Neural cell (in vitro differentiated cells): Measurements from ENCODE around the gene TSPAN15. TPM values are rescaled to one million over a fixed set of nuclear protein-coding genes. Genes with fewer than 3 reads are reported as not detected.

ENCODE experiments used
- H2AFZ ChIP-seq: fragments of 200-600, 300-800 bp; sonication (generic), shearing (Covaris generic); 2 replicates; pipeline ENCODE4 v1.6.0; 2014; ENCODE audit warnings: low read depth, mild to moderate bottlenecking, antibody characterized with exemption, low read length, moderate library complexity
- H3F3A ChIP-seq: fragments of 200-600 bp; shearing (Covaris generic); 2 replicates; pipeline ENCODE4 v1.6.1; 2016; ENCODE audit warnings: mild to moderate bottlenecking, moderate library complexity, mixed read lengths, antibody characterized with exemption, low read length; ENCODE audit not compliant: insufficient read depth, poor library complexity, severe bottlenecking
- H3K27ac ChIP-seq: fragments of 200-600, 300-800 bp; sonication (generic), shearing (Covaris generic); 2 replicates; pipeline ENCODE4 v1.5.1; 2014; ENCODE audit warnings: mild to moderate bottlenecking, low read length, moderate library complexity
- H3K27me3 ChIP-seq: fragments of 300-800, 200-600 bp; sonication (generic), shearing (Covaris generic); 2 replicates; pipeline ENCODE4 v1.6.0; 2014; ENCODE audit warnings: mild to moderate bottlenecking, low read depth, low read length, moderate library complexity; ENCODE audit not compliant: insufficient read depth
- H3K36me3 ChIP-seq: fragments of 300-800, 200-600 bp; sonication (generic), shearing (Covaris generic); 2 replicates; pipeline ENCODE4 v1.5.1; 2014; ENCODE audit warnings: mild to moderate bottlenecking, antibody characterized with exemption, low read length, moderate library complexity; ENCODE audit not compliant: insufficient read depth
- H3K4me2 ChIP-seq: fragments of 300-800, 200-600 bp; sonication (generic), shearing (Covaris generic); 2 replicates; pipeline ENCODE4 v1.6.0; 2014; ENCODE audit warnings: mild to moderate bottlenecking, low read length
- H3K4me3 ChIP-seq: fragments of 300-800, 200-600 bp; sonication (generic), shearing (Covaris generic); 2 replicates; pipeline ENCODE4 v1.5.1; 2014; ENCODE audit warnings: mild to moderate bottlenecking, low read length, moderate library complexity
- H3K79me2 ChIP-seq: fragments of 200-600 bp; shearing (Covaris generic); replicated peaks from 2 replicates; pipeline ENCODE4 v1.6.0; 2014; ENCODE audit warnings: mild to moderate bottlenecking, low read length, moderate library complexity; ENCODE audit not compliant: insufficient read depth
- H3K9ac ChIP-seq: fragments of 300-800, 200-600 bp; sonication (generic), shearing (Covaris generic); 2 replicates; pipeline ENCODE4 v1.6.1; 2016; ENCODE audit warnings: mild to moderate bottlenecking, low read length, mixed read lengths
- H3K9me2 ChIP-seq: fragments of 200-600 bp; shearing (Covaris generic); 2 replicates; pipeline ENCODE4 v1.6.1; 2016; ENCODE audit warnings: mild to moderate bottlenecking, low read length, mixed read lengths; ENCODE audit not compliant: insufficient read depth
- H3K9me3 ChIP-seq: fragments of 200-600, 300-800 bp; sonication (generic), shearing (Covaris generic); 2 replicates; pipeline ENCODE4 v1.6.1; 2016; ENCODE audit warnings: mild to moderate bottlenecking, mixed run types, low read length, moderate library complexity, mixed read lengths
- H4K20me1 ChIP-seq: fragments of 200-600 bp; shearing (Covaris generic); 2 replicates; pipeline ENCODE4 v1.6.1; 2016; ENCODE audit warnings: mild to moderate bottlenecking, mixed run types; ENCODE audit not compliant: insufficient read depth
- CTCF ChIP-seq: fragments of 450-650 bp; IDR thresholded peaks from 2 replicates; pipeline ENCODE4 v1.5.1; 2014; ENCODE audit warnings: antibody characterized with exemption, mild to moderate bottlenecking, moderate library complexity; ENCODE audit not compliant: poor library complexity, severe bottlenecking
- EZH2 ChIP-seq: fragments of 200-600, 300-800 bp; shearing (Covaris generic), sonication (generic); IDR thresholded peaks from 2 replicates; pipeline ENCODE4 v1.6.1; 2014; ENCODE audit warnings: antibody characterized with exemption, low read length, borderline replicate concordance, mild to moderate bottlenecking; ENCODE audit not compliant: insufficient read depth, poor library complexity, severe bottlenecking
- MXI1 ChIP-seq: fragments of 450-650 bp; conservative IDR thresholded peaks from 2 replicates; pipeline ENCODE4 v1.6.1; 2014; ENCODE audit warnings: antibody characterized with exemption, mild to moderate bottlenecking; ENCODE audit not compliant: poor library complexity, severe bottlenecking
- POLR2AphosphoS5 ChIP-seq: IDR thresholded peaks from 2 replicates; pipeline ENCODE4 v1.6.1; 2012
- RAD21 ChIP-seq: fragments of 450-650 bp; conservative IDR thresholded peaks from 2 replicates; pipeline ENCODE4 v1.6.1; 2014; ENCODE audit warnings: antibody characterized with exemption, mild to moderate bottlenecking, moderate library complexity
- REST ChIP-seq: IDR thresholded peaks from 2 replicates; pipeline ENCODE4 v1.6.1; 2012; ENCODE audit warnings: borderline replicate concordance
- SMC3 ChIP-seq: fragments of 450-650 bp; conservative IDR thresholded peaks from 2 replicates; pipeline ENCODE4 v1.6.1; 2014; ENCODE audit warnings: antibody characterized with exemption, mild to moderate bottlenecking, moderate library complexity; ENCODE audit not compliant: poor library complexity
- polyA plus RNA-seq: library from polyadenylated mRNA; depleted of rRNA; stranded (reverse); fragments of >200 nt; gene quantifications from 2 replicates; pipeline ENCODE4 v1.2.3, GENCODE V29; 2014

The TSPAN15 gene
- polyA plus RNA-seq, 1 donor from 2014 or later: 1.2 TPM

- no peaks in the 10 kb centered on the region for H3K27me3 ChIP-seq
- H4K20me1 ChIP-seq: no peaks in the 10 kb centered on the region
- no peaks in the 10 kb centered on the region for H3F3A ChIP-seq
- H3K4me3 ChIP-seq: no peak overlapping the region
- TF ChIP-seq RAD21 (no peak), POLR2AphosphoS5 (no peak), REST (no peak), CTCF (no peak)
- H3K9ac ChIP-seq: no peak overlapping the region
- H2AFZ ChIP-seq: no peak overlapping the region
- no peaks in the 10 kb centered on the region for H3K36me3 ChIP-seq
- H3K27ac ChIP-seq: no peak overlapping the region
- no peaks in the 10 kb centered on the region for H3K9me3 ChIP-seq
- H3K9me2 ChIP-seq: no peaks in the 10 kb centered on the region
- no peaks in the 10 kb centered on the region for H3K79me2 ChIP-seq
- no peak overlapping the region for H3K4me2 ChIP-seq
Measured at GRCh38 chr10:69481305-69481704, 30.0 kb downstream of the TSPAN15 start.

GRCh38 chr10:69481811-69482524 is 30.7 kb downstream of the TSPAN15 start:
- Histone ChIP-seq H3K4me3 (no peak overlapping the region), H3K36me3 (no peaks in the 10 kb centered on the region), H3K27me3 (no peaks in the 10 kb centered on the region), H2AFZ (no peak overlapping the region), H3K79me2 (no peaks in the 10 kb centered on the region), H3K4me2 (no peak overlapping the region), H3K9me3 (no peaks in the 10 kb centered on the region), H3K9me2 (no peaks in the 10 kb centered on the region), H4K20me1 (no peaks in the 10 kb centered on the region), H3F3A (no peaks in the 10 kb centered on the region), H3K9ac (no peak overlapping the region), H3K27ac (no peak overlapping the region)
- no peak for TF ChIP-seq POLR2AphosphoS5

- Histone ChIP-seq H4K20me1 (no peaks in the 10 kb centered on the region), H3K4me3 (no peak overlapping the region), H3K79me2 (no peaks in the 10 kb centered on the region), H3K4me2 (no peak overlapping the region), H3K36me3 (no peaks in the 10 kb centered on the region), H3K9me2 (no peaks in the 10 kb centered on the region), H3F3A (no peaks in the 10 kb centered on the region), H3K27me3 (no peaks in the 10 kb centered on the region), H3K9me3 (no peaks in the 10 kb centered on the region), H3K27ac (no peak overlapping the region), H3K9ac (no peak overlapping the region), H2AFZ (no peak overlapping the region)
- no peak for TF ChIP-seq RAD21
- TF ChIP-seq EZH2: no peak
- TF ChIP-seq MXI1: no peak
- TF ChIP-seq POLR2AphosphoS5: no peak
- TF ChIP-seq REST: no peak
- TF ChIP-seq SMC3: no peak
Measured at GRCh38 chr10:69483963-69484362, 32.7 kb downstream of the TSPAN15 start.
